Muscle of back (tissue), 11 donors: Measurements from ENCODE around the gene DGKE. TPM values are rescaled to one million over a fixed set of nuclear protein-coding genes. Genes with fewer than 3 reads are reported as not detected.

Experiments
- DNase-seq, 3 donors: peaks; one replicate each; pipeline versions ENCODE4 v3.0.0 to v3.0.0-alpha.2; 2013
- polyA plus RNA-seq, 10 donors: library from polyadenylated mRNA; unstranded; fragments of 120-200 nt; gene quantifications; one replicate each; pipeline ENCODE4 v1.2.1, GENCODE V29; 2013; ENCODE audit not compliant: insufficient read length in 10 of 10

Gene DGKE
- polyA plus RNA-seq, 10 donors = 3.0 to 9.0 (median 4.3) TPM

DNA sequence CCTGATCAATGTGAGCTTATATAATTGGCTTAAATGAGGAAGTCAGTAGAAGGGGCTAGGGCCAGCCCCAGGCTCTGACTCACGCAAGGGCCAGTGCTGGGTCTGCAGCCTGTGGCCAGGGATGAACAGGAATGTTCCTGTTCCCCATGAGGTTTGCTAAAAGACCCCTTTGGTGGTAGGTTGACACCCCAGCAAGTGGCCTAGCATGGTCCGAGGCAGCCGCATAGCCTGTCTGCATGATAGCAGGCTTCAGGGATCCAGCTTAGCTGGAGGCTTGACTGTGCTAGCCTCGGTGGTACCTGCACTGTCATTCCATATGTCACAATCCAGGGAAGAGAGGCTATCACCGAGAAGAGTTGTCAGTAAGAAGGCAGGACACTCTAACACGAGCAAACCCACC, 56.4 kb downstream of the DGKE start:
- DNase-seq = no peak

DNA sequence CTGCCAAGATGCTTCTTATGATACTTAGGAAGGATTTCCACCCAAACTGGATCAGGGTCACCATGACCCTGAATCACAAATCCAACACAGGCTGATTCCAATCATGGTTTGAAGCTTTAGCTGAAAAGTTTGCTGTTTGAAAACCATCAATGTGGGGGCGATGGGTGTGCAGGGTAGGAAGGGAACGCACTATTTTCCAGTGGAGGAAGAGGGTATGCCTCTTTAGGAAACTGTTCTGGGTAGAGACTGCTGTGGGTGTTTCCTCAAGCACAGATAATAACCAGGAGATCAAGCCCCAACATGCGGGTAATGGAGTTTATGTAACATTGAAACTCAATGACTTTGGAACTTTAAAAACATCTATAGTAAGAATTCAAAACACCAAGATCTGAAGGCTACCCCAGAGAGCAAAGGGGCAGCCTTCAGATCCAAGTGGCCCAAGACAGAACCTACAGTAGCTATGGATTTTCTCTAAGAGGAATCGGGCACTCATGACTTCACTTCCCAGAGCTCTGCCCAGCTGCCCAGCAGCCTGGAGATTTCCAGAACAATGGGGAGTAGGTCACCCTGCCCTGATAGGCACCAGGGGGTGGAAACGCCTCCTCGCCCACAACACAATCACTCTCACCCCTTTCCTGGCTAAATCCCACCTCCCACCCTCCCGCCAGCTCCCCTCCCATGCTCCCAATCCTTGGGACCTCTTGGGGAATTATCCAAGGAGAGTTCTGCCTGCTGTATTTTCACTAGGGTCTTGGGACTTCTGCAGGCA, 57.1 kb downstream of the DGKE start:
- DNase-seq = no peak

DNA sequence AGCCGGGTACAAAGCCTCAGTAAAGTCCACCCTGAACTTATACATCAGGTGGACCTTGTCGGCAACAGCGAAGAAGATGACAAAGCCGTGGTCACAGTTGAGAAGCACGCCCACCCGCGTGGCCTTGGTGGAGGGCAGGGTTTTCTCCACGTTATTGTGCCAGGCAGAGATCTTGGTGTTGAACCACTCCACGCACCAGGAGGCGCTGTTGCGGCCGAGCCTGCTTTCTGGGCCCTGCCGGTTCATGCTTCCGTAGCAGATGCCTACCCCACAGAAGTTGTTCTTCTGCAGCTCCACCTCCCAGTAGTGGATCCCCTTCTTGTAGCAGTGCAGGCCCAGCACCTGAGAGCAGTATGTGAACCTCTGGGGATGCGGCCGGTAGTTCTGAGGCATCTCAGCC, 57.8 kb downstream of the DGKE start:
- no peak for DNase-seq

DNA sequence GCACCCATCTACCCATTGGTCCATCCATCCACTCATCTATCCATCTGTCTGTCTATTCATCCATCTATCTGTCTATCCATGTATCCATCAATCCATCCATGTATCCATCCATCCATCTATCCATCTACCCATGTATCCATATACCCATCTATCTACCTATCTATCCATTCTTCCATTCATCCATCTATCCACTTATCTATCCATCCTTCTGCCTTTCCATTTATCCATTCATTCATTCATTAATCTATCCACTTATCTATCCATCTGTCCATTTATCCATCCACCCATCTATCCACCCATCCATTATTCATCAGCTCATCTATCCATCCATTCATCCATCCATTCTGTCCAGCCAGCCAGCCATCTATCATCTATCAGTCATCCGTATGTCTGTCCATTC, 58.4 kb downstream of the DGKE start:
- DNase-seq = no peak

DNA sequence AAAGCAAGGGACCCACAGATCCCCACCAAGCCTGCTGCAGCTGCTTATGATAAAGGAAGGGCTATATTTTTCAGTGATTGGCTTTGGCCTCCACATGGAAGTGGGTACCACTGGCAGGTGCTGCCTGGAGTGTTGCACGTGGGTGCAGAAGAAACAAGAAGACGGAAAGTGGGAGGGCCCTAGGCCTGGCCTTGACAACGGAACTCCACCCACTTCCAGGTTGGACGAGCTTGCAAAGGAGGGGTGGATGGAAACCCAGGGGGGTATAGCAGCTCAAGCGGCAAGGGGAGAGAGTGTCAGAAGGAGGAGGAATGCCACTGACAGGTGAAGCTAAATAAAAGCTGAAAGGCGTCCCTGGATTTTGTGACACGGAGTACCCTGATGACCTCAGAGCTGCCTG, 59.6 kb downstream of the DGKE start:
- DNase-seq = no peak

DNA sequence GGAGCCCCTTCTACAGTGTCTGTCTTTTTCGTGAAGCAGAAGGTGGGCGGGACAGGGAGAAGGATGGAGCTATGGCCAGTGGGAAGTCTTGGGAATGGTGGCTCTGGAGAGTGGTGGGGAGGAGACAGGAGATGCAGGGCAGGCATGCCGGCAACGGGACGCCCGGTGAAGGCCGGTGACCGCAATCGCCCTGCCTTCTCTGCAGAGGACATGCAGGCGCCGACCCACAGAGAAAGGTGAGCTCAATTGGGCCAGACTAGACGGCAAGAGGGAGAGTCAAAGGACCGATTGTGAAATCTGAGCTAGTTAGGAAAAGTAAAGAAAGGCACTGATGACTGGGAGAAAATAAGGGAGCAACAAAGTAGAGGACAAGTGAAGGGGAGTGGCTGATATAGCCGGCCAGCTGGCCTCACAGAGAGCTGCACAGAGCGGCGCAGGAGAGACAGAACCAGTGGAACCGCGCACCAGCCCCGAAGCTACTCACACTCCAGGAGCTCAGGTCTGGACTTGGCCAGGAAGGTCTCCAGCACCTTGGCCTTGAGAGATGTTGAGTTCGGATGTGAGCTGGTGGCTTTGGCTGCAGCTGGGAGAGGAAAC, 61.0 kb downstream of the DGKE start:
- no peak for DNase-seq

DNA sequence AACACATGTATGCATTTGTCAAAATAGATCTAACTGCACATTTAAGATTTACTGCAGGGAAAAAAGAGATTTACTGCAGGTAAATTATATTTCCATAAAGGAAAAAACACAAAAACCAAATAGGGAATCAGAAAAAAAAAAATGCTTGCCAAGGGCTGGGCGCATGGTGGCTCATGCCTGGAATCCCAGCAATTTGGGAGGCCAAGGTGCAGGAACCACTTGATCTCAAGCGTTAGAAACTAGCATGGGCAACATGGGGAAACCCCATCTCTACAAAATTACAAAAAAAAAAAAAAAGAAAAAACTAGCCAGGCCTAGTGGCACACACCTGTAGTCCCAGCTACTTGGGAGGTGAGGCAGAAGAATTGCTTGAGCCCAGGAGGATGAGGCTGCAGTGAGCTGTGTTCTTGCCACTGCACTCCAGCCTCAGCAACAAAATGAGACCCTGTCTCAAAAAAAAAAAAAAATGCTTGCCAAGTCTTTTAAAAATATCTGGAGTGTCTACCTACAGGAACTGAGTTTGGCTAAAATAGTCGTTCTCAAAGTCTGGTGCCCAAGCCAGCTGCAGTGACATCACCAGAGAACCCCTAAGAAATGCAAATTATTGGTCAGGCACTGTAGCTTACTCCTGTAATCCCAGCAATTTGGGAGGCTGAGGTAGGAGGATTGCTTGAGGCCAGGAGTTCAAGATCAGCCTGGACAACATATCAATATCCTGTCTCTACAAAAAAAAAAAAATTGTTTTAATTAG, 62.4 kb downstream of the DGKE start:
- DNase-seq = no peak

DNA sequence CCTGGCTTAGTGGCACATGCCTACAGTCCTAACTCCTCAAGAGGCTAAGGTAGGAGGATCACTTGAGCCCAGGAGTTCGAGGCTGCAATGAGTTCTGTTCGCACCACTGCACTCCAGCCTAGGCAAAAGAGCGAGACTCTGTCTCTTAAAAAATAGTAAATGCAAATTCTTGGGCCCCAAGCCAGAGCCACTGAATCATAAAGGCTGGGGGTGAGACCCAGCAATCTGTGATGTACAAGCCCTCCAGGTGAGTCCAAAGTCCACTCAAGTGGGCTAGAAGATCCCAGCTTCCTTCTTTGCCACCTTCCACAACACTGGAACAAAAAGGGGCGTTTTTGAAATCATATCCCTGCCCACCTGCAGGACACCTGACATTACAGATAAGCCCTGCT, 63.0 kb downstream of the DGKE start:
- DNase-seq = no peak

DNA sequence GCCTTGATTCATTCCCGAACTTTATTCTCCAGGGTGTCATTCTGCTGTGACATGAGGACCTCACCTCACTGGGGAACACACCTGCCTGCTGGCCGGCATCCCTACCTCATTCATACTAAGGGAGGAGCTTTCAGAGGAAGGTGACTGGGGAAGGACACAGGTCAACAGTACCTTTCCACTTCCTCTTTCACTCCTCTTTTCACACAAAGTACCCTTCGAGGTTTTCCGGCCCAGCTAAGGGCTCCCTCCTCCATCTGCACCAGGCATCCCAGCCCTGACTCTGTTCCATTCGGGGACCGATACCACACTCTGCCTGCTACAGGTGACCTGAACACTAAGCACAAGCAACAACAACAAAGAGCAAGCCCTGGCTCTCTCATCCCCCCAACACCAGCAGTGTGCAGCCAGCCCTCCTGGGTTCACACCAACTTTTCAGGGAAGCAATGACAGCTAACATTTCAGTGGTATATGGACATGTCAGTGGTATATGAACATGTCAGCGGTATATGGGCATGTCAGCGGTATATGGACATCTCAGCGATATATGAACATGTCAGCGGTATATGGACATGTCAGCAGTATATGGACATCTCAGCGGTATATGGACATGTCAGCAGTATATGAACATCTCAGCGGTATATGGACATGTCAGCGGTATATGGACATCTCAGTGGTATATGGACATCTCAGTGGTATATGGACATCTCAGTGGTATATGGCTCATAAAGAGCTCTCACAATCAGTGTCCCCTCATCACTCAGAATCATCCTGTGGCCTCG, 63.9 kb downstream of the DGKE start:
- no peak for DNase-seq

DNA sequence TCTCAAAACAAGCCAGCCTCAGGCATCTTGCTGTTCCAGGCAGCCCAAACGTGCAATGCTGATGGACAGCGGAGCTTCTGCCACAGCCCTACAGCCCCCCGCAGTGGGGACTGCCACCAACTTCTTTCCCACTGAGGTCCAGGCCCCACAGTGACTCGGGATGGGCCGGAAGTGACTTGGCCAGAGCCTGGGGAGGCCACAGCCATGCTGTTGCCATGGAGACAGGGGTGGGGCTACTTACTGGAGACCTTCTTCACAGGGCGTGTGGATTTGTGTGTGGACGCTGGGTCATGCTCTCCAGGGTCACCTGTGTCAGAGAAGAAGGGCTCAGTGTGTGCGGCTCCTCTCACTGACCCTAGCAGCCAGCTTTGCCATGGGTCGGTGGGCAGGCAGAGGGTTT, 64.9 kb downstream of the DGKE start:
- no peak for DNase-seq

DNA sequence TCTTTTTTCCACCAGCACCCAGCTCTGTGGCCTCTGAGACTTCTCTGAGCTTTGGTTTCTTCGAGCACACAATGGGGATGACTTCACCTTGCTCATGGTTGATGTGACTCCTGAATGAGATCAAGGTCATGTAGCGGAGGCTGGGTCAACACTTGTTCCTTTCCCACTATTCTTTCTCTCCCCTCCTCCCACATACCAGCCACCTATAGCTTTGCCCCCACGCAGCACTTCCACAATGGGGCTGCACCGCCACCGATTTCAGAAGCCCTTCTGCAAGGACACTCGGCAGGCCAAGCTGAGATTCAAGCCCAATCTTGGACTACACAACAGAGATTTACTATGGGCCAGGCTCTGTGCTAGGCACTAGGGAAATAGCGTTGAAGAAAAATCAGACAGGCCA, 65.5 kb downstream of the DGKE start:
- DNase-seq = no peak

DNA sequence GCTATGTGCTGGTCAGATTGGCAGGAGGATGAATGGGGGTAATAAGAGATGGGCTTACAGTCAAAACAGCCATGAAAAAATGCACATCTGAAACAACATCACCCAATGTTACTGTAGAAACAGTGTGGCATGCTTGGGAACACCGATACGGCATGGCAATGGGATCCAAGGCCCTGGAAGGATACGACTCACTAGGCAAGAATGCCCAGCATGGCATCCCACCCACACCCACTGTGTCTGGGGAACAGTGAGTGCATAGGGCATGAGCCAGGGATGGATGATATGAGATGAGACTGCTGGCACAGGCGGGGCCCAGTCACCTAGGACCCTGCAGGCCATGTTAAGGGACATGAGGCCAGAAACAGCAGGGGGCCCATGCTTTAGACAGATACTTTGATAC, 68.4 kb downstream of the DGKE start:
- no peak for DNase-seq

DNA sequence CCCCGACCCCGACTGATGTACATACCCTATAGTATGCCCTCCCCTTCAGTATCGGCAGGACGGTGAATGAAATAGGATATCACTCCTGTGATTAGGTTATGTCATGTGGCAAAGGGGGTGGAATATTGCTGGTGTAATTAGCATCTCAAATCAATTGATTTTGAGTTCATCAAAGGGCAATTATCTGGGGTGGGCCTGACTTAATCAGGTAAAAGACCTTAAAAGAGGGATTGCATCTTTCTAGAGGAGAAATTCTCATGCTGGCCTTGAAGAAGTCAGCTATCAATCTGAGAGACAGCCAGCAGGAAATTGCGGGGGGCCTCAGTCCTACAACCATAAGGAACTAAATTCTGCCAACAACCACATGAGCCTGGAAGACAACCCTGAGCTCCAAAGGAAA, 69.6 kb downstream of the DGKE start:
- no peak for DNase-seq

DNA sequence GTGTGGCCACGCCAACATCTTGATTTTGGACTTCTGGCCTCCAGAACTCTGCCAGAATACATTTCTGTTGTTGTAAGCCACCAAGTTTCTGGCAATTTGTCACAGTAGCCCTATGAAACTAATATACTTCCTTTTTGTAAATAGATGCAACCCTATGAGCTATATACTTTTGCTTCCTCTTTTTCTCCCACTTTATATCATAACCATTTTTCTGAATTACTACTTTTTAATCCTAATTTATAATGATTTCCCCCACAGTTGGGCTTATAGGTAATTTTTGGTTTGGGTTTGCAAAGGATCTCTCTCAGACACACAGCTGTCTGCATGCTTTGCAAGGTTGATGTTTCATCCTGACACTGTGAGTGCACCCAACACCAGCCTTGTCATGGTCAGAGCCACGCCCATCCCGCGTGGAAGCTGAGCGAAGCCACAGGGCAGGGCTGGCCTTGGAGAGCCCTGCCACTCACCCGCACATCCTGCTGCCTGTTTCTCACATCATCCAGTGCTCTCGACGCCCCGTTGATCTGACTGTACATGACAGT, 74.1 kb downstream of the DGKE start:
- peak in 1 of 3 donors; percentile 45 for DNase-seq

DNA sequence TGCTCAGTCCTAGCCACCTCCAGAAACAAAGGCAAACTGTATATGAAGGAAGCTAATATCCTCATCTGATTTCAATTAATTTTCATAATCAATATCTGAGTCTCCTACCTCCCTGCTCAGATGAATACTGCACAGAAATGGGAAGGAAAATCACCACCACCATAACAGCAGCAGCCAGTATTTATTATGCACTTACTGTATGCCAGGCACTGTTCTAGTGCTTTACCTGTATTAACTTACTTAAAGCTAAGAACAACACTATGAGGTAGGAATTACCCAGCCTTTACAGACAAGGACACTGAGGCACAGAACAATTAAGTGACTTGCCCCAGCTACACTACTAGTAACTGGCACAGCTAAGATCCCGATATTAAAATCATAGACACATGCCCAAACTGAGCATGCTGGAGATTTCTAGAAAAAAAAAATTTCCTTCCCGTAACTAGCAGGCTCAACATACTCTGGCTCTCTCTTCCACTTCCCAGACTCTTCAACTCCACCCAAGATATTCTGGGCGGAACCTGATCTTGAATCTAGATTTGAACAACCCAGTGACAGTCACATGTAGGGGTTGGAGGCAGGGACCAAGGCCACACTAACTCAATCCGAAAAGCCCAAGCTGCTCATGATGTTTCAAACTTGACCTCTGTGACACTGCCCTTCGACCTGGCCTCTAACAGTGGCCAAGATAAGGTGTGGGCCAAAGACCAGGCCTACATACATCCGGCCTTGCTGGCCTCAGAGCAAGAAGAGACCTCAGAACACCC, 76.0 kb downstream of the DGKE start:
- no peak for DNase-seq

DNA sequence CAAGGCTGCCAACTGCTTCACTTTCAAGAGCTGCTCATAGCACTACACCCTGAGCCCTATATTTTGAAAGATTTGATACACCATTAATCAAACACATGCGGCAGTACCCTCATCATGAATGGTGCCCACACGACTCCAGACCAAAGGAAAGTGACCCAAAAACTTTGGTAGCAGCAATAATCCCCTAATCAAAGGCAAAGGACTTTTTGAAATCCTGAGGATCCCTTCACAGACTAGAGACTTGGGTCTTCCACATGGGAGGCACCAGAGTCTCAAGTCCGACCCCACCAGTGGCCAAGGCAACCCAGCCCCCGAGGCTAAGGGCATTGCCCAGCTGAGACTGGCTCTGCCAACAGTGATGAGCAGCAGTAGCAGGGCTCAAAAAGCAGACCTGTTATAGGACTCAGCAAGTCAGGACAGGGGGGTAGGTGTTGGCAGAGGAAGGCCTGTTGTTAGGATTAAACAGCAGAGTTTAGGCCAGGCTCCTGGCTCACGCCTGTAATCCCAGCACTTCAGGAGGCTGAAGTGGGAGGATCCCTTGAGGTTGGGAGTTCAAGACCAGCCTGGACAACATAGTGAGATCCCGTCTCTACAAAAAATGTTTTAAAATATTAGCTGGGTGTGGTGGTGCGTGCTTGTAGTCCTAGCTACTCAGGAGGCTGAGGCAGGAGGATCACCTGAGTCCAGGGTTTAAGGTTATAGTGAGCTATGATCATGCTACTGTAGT, 76.7 kb downstream of the DGKE start:
- no peak for DNase-seq

DNA sequence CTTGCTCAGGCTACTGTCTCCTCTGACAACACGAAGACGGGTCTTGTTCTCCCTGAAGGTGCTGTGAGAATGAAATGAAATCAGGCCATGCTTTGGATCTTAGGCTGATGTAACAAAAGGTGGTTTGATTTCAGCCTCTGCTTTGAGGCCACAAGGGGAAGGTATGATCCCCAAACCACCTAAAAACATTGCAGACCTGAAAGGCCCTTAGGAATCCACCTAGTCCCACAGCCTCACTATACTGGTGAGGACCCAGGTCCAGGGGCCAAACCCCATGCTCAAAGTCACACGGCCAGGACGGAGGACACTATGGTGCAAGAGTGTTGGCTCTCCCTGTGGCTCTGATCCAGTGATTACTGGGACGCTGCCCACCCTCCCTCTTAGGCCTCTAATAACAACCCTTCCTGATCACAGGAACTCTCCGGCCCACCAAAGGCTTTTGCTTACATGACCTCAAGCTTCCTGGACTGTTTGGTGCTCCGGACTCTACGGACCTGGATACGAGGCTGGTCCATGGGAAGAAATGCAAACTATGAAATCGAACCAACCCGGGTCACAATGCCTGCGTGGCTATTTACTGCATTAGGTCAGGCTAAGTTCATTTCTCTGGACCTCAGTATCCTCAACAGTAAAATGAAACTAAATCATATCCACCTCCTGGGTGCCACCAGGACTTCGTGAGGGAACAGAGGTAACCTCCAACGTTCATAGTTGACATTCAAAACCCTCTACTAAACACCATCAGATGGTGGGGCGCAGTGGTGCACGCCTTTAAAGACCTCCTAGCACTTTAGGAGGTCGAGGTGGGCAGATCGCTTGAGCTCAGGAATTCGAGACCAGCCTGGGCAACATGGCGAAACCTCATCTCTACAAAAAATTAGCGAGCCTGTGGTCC, 78.4 kb downstream of the DGKE start:
- DNase-seq = no peak

DNA sequence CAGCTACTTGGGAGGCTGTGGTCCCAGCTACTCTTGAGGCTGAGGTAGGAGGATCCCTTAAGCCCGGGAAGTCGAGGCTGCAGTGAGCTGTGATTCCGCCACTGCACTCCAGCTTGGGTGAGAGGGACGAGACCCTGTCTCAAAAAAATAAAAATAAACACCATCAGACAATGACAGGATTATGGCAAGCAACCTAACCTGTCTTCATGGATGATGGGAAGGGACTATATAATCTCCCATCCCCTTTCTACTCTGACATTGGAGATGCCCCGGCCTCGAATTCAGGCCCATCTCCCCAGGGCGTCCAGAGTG, 79.0 kb downstream of the DGKE start:
- no peak for DNase-seq

DNA sequence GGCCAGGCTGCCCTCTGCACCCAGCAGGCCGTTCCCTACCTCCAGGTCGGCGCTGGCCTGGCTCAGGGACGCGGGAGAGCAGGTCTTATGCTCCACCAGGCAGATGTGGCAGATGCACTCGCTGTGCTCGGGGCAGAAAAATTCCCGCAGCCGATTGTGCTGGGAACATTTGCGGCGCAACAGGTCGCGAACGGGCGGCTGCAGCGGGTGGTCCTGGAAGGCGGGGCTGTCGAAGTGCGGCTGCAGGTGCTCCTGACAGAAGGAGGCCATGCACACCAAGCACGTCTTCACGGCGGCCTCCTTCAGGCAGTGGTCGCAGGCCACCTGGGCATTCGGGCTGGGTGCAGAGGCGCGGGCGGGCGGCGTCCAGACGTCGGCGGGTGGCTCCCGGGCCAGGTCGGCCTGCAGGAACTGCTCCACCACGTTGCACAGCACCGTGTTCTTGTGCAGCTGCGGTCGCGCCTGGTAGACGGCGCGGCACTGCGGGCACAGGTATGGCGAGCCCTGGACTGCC, 79.5 kb downstream of the DGKE start:
- peak in 1 of 3 donors; percentile 15 for DNase-seq
